SK-N-SH treated with all-trans-retinoic acid at 6 μM for 48 hours (cell line): Measurements from ENCODE around the gene PCSK5.

Experiments used
- ATAC-seq: fragments of 200-7000 bp; cut with Tn5 transposase; 3 replicates; pipeline ENCODE4 v1.9.1; 2020; ENCODE audit warnings: mild to moderate bottlenecking, moderate library complexity
- ARNTL ChIP-seq: fragments of 450-650 bp; formaldehyde crosslinking; IDR thresholded peaks from 2 replicates; pipeline ENCODE4 v1.5.0; 2020; ENCODE audit warnings: low read depth, mild to moderate bottlenecking, moderate library complexity, borderline replicate concordance
- CREB5 ChIP-seq: fragments of 250-450 bp; sonication (Bioruptor Pico); IDR thresholded peaks from 2 replicates; pipeline ENCODE4 v1.5.1; 2020; ENCODE audit warnings: low read depth, mild to moderate bottlenecking, moderate library complexity
- CSRNP3 ChIP-seq: fragments of 250-450 bp; sonication (Bioruptor Pico); IDR thresholded peaks from 2 replicates; pipeline ENCODE4 v1.5.1; 2021; ENCODE audit warnings: mild to moderate bottlenecking, moderate library complexity
- ESRRG ChIP-seq: fragments of 250-450 bp; sonication (Bioruptor Pico); IDR thresholded peaks from 2 replicates; pipeline ENCODE4 v1.6.1; 2021; ENCODE audit warnings: mild to moderate bottlenecking
- GLIS3 ChIP-seq: fragments of 250-450 bp; sonication (Bioruptor Pico); IDR thresholded peaks from 2 replicates; pipeline ENCODE4 v1.5.0; 2020; ENCODE audit warnings: mild to moderate bottlenecking, moderate library complexity
- ISL1 ChIP-seq: fragments of 250-450 bp; sonication (Bioruptor Pico); IDR thresholded peaks from 2 replicates; pipeline ENCODE4 v2.1.2; 2022; ENCODE audit warnings: mild to moderate bottlenecking, moderate library complexity
- PATZ1 ChIP-seq: fragments of 250-450 bp; sonication (Bioruptor Pico); IDR thresholded peaks from 2 replicates; pipeline ENCODE4 v1.8.0; 2020; ENCODE audit warnings: mild to moderate bottlenecking, moderate library complexity, borderline replicate concordance
- POU6F1 ChIP-seq: fragments of 250-450 bp; sonication (Bioruptor Pico); IDR thresholded peaks from 2 replicates; pipeline ENCODE4 v1.8.0; 2021; ENCODE audit warnings: low read depth, mild to moderate bottlenecking, moderate library complexity, borderline replicate concordance
- PPARA ChIP-seq: fragments of 250-450 bp; sonication (Bioruptor Pico); IDR thresholded peaks from 2 replicates; pipeline ENCODE4 v1.5.0; 2020; ENCODE audit warnings: mild to moderate bottlenecking, borderline replicate concordance
- RARB ChIP-seq: fragments of 250-450 bp; sonication (Bioruptor Pico); IDR thresholded peaks from 2 replicates; pipeline ENCODE4 v1.8.0; 2021; ENCODE audit warnings: mild to moderate bottlenecking, moderate library complexity
- SNAI2 ChIP-seq: fragments of 250-450 bp; sonication (Bioruptor Pico); IDR thresholded peaks from 2 replicates; pipeline ENCODE4 v1.5.0; 2020; ENCODE audit warnings: mild to moderate bottlenecking, moderate library complexity
- TCF4 ChIP-seq: fragments of 250-450 bp; sonication (Bioruptor Pico); IDR thresholded peaks from 2 replicates; pipeline ENCODE4 v1.8.0; 2021; ENCODE audit warnings: mild to moderate bottlenecking, moderate library complexity, borderline replicate concordance
- TOX ChIP-seq: fragments of 250-450 bp; sonication (Bioruptor Pico); IDR thresholded peaks from 2 replicates; pipeline ENCODE4 v1.8.0; 2021; ENCODE audit warnings: mild to moderate bottlenecking, moderate library complexity, borderline replicate concordance
- TSHZ2 ChIP-seq: fragments of 250-450 bp; sonication (Bioruptor Pico); IDR thresholded peaks from 2 replicates; pipeline ENCODE4 v1.5.0; 2020; ENCODE audit warnings: mild to moderate bottlenecking, moderate library complexity
- ZC3H10 ChIP-seq: fragments of 250-450 bp; sonication (Bioruptor Pico); IDR thresholded peaks from 2 replicates; pipeline ENCODE4 v1.5.1; 2021; ENCODE audit warnings: mild to moderate bottlenecking, moderate library complexity
- ZFP3 ChIP-seq: fragments of 250-450 bp; sonication (Bioruptor Pico); IDR thresholded peaks from 2 replicates; pipeline ENCODE4 v1.5.0; 2020; ENCODE audit warnings: mild to moderate bottlenecking, moderate library complexity
- ZFP30 ChIP-seq: fragments of 450-650 bp; formaldehyde crosslinking; IDR thresholded peaks from 2 replicates; pipeline ENCODE4 v1.5.0; 2022; ENCODE audit warnings: mild to moderate bottlenecking, moderate library complexity
- ZNF565 ChIP-seq: fragments of 450-650 bp; formaldehyde crosslinking; conservative IDR thresholded peaks from 2 replicates; pipeline ENCODE4 v1.5.0; 2020; ENCODE audit warnings: low read depth, mild to moderate bottlenecking, moderate library complexity
- ZNF70 ChIP-seq: fragments of 450-650 bp; formaldehyde crosslinking; IDR thresholded peaks from 2 replicates; pipeline ENCODE4 v1.5.0; 2020; ENCODE audit warnings: mild to moderate bottlenecking, moderate library complexity

Gene PCSK5

GRCh38 chr9:76336027-76336426 lies 445.6 kb downstream of the PCSK5 start:
- TF ChIP-seq ZFP3 (no peak), TOX (CRISPR knock-in tag) (no peak), ESRRG (CRISPR knock-in tag) (no peak), SNAI2 (CRISPR knock-in tag) (no peak), ISL1 (CRISPR knock-in tag) (no peak), PPARA (CRISPR knock-in tag) (no peak)
- ATAC-seq, result no peak

- no peak for ATAC-seq
- TF ChIP-seq ESRRG (CRISPR knock-in tag), result no peak
- no peak for TF ChIP-seq ZFP30
- no peak for TF ChIP-seq ZFP3
- no peak for TF ChIP-seq ZNF565 (CRISPR knock-in tag)
- no peak for TF ChIP-seq CREB5 (CRISPR knock-in tag)
- no peak for TF ChIP-seq CSRNP3 (CRISPR knock-in tag)
- no peak for TF ChIP-seq ARNTL
- no peak for TF ChIP-seq PPARA (CRISPR knock-in tag)
- no peak for TF ChIP-seq TSHZ2 (CRISPR knock-in tag)
- no peak for TF ChIP-seq POU6F1
- no peak for TF ChIP-seq ISL1 (CRISPR knock-in tag)
- TF ChIP-seq TOX (CRISPR knock-in tag), result no peak
- no peak for TF ChIP-seq TCF4 (CRISPR knock-in tag)
- no peak for TF ChIP-seq PATZ1
- no peak for TF ChIP-seq GLIS3 (CRISPR knock-in tag)
- no peak for TF ChIP-seq ZC3H10 (CRISPR knock-in tag)
- TF ChIP-seq SNAI2 (CRISPR knock-in tag), result no peak
- no peak for TF ChIP-seq RARB
- TF ChIP-seq ZNF70, result no peak
Observed at GRCh38 chr9:76338418-76338817, 447.9 kb downstream of the PCSK5 start.

- no peak for TF ChIP-seq TSHZ2 (CRISPR knock-in tag)
- TF ChIP-seq, all 23 proteins: peak for 0
- no peak for ATAC-seq
Observed at GRCh38 chr9:76341616-76342015, 451.1 kb downstream of the PCSK5 start.
